Measurements from ENCODE around the gene SBK3. TPM values are rescaled to one million over a fixed set of nuclear protein-coding genes. Genes with fewer than 3 reads are reported as not detected.

Gene SBK3
- total RNA-seq, 3 donors from 2014 or later = 1.3 TPM; not detected in 2

DNA sequence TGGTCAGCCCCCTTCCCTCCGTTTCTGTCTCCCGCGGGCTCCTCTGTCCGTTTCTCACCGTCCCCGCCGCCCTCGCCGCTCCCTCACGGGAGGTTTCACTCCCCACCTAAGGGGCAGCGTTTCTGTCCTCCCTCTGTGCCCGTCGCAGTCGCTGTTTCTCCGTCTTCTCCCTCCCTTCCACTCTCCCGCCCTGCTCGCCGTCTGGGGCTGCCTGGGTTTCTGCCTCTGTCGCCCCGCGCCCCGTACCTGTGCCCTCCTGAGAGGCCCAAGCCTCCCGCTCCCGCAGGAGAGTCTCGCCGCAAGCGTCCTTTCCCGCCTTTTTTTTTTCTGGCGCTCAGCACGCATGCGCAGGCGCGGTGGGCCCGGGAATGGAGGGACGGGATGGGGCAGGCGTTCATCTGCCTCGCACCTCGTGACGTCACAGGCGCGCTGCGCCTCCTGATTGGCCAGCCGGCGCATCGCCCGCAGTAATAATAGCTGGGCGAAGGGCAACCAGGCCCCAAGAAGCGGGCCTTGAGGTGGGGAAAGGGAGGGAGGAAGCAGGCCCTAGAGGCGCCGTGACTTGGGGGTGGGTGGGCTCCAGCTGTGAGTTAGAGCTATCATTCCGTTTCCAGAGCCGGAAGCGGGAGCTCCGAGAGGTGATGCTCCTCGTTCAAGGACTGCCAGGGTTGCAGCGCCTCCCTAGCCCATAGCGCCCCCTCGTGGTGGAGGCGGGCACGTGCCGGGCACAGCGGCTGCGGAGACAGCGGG, 41.7 kb downstream of the SBK3 start:
- H3K4me3 ChIP-seq = peak overlapping the region; percentile 43 to 73 (median 53)
- H3K27ac ChIP-seq = peak overlapping the region; percentile 77 to 80
- H3K27me3 ChIP-seq = no peaks in the 10 kb centered on the region
- peak; percentile 97 to 98 (median 98) for TF ChIP-seq CTCF (IDR thresholded peaks at IDR 0.05)
- TF ChIP-seq POLR2AphosphoS5 (IDR thresholded peaks at IDR 0.05) = peak in 1 of 3 donors; percentile 47
- no peak for TF ChIP-seq POLR2A (IDR thresholded peaks at IDR 0.05)
- peaks cover 0 to 3% of the 10 kb centered on the region in 2 donors for H3K4me1 ChIP-seq
- intact Hi-C loops (cut with DNase I; ENCODE audit: low total_unique reads) = loop anchor here (5.0 kb wide), 1 partner anchor 86 kb away; no protein-coding TSS in a partner anchor
- DNase-seq (ENCODE audit: low spot score in 2 of 2) = peak; percentile 90 to 91
- no peaks in the 10 kb centered on the region for H3K9me3 ChIP-seq
- no peaks in the 10 kb centered on the region for H3K36me3 ChIP-seq

- Histone ChIP-seq H3K4me1 (peaks cover 0 to 3% of the 10 kb centered on the region in 2 donors), H3K36me3 (no peaks in the 10 kb centered on the region), H3K27ac (no peak overlapping the region), H3K27me3 (no peaks in the 10 kb centered on the region), H3K9me3 (no peaks in the 10 kb centered on the region), H3K4me3 (no peak overlapping the region)
- intact Hi-C loops (cut with DNase I; ENCODE audit: low total_unique reads) = loop anchor here (5.0 kb wide), 1 partner anchor 86 kb away; no protein-coding TSS in a partner anchor
- no peak for TF ChIP-seq POLR2AphosphoS5 (IDR thresholded peaks at IDR 0.05)
- no peak for TF ChIP-seq CTCF (IDR thresholded peaks at IDR 0.05)
- no peak for TF ChIP-seq POLR2A (IDR thresholded peaks at IDR 0.05)
- DNase-seq (ENCODE audit: low spot score in 2 of 2) = no peak
These were observed 42.2 kb downstream of the SBK3 start for GRCh38 chr19:55503157-55503501.

DNA sequence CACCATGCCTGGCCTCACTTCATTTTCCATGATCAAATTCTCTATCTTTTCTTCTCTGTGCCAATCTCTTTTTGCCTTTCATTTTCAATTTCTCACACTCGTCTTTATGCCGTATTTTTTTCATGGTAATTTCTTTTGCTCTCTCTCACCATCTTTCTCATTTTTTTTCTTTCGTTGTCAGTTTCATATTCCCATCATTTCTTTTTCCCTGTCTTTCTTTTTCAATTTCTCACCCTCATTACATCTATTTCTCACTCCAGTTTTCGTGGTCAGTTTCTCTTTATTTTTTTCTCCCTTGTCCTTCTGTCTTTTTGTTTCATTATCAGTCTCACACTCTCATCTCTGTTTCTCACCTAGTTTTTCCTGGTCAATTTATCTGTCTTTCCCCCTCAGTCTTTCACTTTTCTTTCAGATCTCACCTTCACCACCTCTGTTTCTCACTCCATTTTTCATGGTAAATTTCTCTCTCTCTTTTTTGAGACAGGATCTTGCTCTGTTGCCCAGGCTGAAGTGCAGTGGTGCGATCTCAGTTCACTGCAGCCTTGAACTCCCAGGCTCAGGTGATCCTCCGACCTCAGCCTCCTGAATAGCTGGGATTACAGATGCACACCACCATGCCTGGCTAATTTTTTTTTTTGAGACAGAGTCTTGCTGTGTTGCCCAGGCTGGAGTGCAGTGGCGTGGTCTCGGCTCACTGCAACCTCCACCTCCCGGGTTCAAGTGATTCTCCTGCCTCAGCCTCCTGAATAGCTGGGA, 43.0 kb downstream of the SBK3 start:
- Histone ChIP-seq H3K27ac (no peak overlapping the region), H3K4me1 (peaks cover 0 to 3% of the 10 kb centered on the region in 2 donors), H3K36me3 (no peaks in the 10 kb centered on the region), H3K9me3 (no peaks in the 10 kb centered on the region), H3K4me3 (no peak overlapping the region), H3K27me3 (no peaks in the 10 kb centered on the region)
- intact Hi-C loops (cut with DNase I; ENCODE audit: low total_unique reads) = loop anchor here (5.0 kb wide), 1 partner anchor 85 kb away; no protein-coding TSS in a partner anchor
- DNase-seq (ENCODE audit: low spot score in 2 of 2) = no peak
- TF ChIP-seq POLR2A (IDR thresholded peaks at IDR 0.05) (no peak), POLR2AphosphoS5 (IDR thresholded peaks at IDR 0.05) (no peak), CTCF (IDR thresholded peaks at IDR 0.05) (no peak)

- Histone ChIP-seq H3K36me3 (no peaks in the 10 kb centered on the region), H3K27me3 (no peaks in the 10 kb centered on the region), H3K4me3 (no peak overlapping the region), H3K27ac (no peak overlapping the region), H3K9me3 (no peaks in the 10 kb centered on the region), H3K4me1 (peaks cover 0 to 3% of the 10 kb centered on the region in 2 donors)
- no peak for DNase-seq (ENCODE audit: low spot score in 2 of 2)
- TF ChIP-seq POLR2AphosphoS5 (IDR thresholded peaks at IDR 0.05) (no peak), CTCF (IDR thresholded peaks at IDR 0.05) (no peak), POLR2A (IDR thresholded peaks at IDR 0.05) (no peak)
- intact Hi-C loops (cut with DNase I; ENCODE audit: low total_unique reads) = loop anchor here (5.0 kb wide), 1 partner anchor 83 kb away; no protein-coding TSS in a partner anchor
These were observed 44.9 kb downstream of the SBK3 start for GRCh38 chr19:55500368-55500952.
